Lung microvascular endothelial cell (primary cell): ENCODE results near the gene CHRNB2. TPM values are rescaled to one million over a fixed set of nuclear protein-coding genes. Genes with fewer than 3 reads are reported as not detected.

ENCODE experiments used
- DNase-seq, 2 donors: peaks; one replicate each; pipeline versions ENCODE4 v3.0.0 to v3.0.0-alpha.2; 2010; ENCODE audit warnings: low read depth in 2 of 2
- total RNA-seq: library from RNA; depleted of rRNA; stranded (reverse); fragments of >200 nt; gene quantifications from 2 replicates; pipeline ENCODE4 v1.2.1, GENCODE V29; 2014

Gene CHRNB2
- total RNA-seq, 1 donor from 2014 or later = under 0.01 TPM

DNA sequence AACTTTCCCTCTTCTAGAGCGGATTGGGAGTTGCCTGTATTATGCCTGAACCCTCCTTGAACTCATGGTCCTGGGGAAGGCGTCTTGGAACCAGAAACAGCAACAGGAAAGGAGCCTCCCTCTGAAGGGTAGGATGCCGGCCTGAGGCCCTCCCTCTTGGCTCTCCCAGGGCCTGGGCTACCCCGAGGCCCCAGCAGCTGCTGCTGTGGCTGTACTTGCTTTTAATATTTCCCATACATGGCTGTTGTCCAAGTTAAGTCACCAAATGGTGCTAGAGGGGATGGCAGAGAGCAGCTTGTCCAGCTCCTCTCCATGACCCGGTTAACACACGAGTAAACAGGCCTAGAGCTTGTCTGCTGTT, 10.5 kb downstream of the CHRNB2 start:
- DNase-seq = peak in 1 of 2 donors; percentile 31

DNA sequence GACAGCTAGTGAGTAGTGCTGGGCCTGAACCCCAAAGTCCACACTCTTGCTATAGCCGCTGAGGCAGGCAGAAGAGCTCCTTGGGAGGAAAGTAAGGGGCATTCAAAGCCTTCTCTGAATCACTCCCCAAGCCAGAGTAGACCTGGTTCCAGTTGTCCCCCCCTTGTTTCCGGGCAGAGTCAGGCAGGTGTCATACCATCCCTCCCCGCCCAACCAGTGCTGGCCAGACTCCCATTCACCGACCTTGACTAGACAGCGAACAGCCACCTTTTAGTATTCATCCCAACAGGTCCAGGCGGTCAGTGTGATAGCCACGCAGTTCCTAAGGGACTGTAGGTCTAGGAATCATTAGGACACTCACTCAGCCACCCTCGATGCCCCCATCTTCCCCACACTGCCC, 11.8 kb downstream of the CHRNB2 start:
- no peak for DNase-seq

DNA sequence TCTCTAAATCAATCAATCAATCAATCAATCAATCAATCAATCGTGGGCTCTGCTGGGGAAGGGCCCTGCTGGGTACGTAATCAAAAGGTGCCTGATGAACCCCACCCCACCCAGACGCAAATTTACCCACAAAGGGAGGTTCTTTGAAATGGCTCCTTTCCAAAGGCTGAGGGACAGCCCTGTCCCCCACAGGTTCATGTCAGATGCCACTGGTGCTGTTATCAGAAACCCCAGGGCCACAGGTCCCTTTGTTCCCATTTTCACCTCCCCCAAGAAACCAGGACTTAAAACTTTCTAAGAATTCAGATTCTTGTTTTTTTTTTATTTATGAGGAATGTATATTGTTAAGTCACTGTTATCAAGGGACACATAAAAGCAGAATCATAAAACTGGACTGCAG, 14.2 kb downstream of the CHRNB2 start:
- DNase-seq = no peak

DNA sequence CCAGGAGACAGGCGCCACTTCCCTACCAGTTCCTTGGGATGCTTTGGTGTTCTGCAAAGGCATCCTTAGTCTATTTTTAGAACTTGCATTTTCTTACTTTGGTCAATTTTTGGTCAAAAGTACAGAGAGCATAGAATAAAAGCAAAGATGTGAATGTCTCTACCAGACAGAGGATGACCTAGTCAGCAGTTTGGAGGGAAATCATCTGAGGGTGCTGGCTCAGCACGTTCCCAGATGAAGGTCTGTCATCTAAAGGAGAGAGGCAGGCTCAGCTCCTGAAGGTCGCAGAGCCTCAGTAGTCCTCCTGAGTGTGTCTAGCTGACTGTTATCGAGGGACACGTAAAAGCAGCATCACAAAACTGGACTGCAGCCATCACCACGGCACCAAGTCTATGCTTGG, 15.3 kb downstream of the CHRNB2 start:
- no peak for DNase-seq

DNA sequence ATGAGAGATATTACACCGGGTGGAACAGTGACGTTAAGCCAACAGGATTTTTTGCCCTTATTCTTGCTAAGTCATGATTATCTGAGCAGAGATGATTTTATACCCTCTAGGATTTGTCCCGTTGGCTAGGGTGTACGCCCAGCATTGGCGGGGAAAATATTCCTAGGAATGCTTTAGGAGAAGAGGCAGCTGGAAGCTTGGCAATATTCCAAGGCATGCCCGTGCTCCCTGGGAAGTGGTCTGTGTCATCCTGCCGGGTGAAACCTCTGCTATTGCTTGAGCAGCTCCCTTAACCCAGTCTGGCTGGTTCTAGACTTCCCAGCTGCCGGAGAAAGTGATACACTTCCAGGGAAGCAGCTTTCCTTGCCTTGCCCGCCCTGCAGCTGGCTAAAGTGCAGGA, 16.2 kb downstream of the CHRNB2 start:
- DNase-seq = peak; percentile 16 to 80

DNA sequence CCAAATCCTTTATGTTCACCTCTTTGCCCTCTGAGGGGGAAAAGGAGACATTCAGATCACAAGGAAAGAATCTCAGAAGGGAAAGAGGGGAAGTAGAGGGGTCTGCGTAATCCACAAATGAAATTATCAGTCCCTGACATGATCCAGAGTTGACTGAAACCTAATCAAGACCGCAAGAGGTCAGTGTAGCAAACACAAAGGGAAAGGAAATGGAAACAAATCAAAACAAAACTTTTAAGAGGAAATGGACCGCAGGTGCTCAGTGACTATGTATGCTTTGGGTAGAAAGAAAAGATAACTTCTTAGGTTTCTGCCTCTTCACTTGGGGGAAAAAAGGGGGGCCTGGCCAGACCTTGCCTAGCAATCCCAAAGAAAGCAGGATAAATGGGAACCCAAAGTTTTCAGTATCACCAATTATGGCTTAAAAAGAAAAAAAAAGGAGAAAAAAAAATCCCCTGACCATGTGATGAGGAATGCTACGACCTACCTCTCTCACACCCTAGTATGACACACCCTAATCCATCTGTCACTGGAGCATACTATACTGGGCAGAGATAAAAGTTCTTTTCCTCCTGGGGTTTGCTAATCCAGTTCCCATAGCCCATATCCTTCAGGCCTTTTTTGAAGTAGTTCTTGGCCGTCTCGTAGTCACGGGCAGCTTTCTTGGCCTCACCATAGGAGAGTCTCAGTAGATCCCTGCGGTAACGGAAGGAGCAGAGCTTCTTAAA, 16.9 kb downstream of the CHRNB2 start:
- DNase-seq = peak; percentile 68 to 72

DNA sequence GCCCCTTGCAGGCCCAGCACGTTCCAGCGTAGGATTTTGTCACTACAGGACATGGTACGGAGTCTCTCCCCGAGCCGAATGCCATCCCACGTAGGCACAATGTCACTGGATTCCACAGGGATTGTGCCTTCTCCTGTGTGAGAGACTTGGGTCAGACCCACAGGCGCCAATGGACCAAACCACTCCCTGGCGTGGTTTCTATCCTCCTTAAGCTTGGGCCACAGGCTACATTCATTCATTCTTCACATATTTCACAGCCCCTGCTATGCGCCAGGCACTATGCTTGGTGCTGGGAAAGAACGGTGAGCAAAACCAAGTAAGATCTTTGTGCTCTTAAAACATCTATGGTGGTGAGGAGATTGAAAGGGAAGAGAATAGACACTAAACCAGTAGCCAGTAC, 18.7 kb downstream of the CHRNB2 start:
- DNase-seq = no peak

DNA sequence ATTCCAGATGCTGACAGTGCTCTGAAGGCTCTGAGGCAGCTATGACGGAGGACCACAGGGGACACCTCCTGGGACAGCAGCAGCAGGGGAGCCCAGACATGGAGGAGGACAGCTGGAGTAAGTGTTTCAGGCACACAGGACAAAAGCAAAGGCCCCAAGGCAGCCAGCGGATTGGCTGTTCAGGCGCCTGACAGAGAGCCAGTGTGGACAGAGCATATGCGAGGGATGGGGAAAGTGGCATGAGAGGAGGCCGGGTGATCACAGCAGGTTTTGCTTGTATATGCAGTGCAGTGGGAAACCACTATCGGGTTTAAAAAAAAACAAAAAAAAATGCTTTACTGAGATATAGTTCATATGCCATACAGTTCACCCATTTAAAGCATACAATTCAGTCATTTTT, 19.1 kb downstream of the CHRNB2 start:
- no peak for DNase-seq

DNA sequence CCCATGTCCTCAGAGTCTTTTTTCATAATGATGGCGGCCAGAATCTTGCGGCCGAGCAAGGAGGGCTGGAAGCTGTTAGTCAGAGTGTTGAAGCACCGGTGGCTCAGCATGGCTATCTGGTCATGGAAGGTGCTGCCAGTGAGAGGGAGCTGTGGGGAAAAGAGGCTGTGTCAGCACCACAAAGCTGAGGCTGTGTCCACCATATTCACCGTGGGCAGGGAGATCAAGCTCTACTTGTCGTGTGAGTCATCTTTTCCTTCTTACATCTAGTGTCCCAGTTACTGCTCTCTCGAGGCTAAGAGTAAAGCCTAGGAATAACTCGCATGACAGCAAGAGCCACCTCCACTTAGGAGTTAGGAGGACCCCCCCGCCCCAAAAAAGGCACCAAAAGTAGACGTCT, 22.2 kb downstream of the CHRNB2 start:
- peak in 1 of 2 donors; percentile 33 for DNase-seq

DNA sequence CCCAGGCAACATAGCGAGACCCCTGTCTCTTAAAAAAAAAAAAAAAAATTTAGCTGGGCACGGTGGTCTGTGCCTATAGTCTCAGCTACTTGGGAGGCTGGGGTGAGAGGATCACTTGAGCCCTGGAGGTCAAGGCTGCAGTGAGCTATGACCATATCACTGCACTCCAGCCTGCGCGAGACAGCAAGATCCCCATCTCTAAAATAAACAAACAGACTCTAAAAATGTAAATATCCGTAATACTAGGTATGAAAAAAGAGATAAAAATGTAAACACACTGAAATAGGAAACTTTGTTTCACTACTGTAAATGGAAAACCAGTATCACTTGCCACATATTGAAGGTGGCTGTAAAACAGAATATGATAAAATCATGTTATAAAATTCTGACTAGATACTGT, 23.2 kb downstream of the CHRNB2 start:
- DNase-seq = no peak

DNA sequence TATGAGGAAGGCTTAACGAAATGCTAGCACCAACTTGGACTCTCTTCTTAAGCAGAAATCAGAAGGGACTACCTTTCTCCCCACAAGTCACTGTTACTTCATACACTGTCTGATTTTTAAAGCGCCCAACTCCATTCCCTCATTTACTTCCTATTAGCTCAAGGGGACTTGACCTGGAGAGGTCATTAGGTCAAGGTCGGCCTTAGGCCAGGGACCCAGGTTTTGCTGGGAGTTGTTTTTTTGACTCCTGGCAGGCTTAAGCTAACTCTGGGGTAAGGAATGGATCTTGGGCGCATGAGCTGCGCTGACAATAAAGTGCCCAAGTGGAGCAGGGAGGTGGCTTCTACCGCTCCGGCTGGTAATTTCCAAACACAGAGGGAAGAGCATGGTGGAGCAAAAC, 23.6 kb downstream of the CHRNB2 start:
- DNase-seq = no peak

DNA sequence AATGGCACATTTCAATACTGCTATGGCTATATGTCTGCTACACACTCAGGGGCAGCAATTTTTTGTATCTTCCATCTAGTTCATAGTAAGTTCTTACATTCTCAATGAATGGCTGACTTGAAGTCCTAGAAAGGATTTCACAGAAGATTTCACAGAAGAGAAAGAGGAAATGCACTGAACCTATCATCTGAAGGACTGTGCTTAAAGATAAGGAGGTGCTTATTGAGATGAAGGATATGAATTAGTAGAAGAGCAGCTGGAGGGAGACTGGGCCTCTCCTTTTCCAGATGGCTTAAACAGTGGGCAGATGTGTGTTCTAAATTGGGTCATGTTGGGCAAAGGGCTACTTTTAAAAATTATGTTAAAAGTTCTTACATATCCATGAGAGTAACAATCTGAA, 25.8 kb downstream of the CHRNB2 start:
- DNase-seq = no peak

DNA sequence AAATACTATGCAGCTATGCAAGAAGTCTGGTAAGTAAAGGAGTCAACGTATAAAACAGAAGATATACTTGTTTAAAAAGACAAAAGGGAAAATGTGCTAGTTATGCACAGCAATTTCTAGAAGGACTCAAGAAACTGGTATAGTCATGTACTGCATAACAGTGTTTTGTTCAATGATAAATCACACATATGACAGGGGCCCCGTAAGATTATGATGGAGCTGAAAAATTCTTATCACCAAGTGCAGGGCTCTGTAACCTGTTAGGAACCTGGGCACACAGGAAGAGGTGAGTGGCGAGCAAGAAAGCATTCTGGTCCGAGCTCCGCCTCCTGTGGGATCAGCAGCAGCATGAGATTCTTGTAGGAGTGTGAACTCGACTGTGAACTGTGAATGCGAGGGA, 27.2 kb downstream of the CHRNB2 start:
- no peak for DNase-seq

DNA sequence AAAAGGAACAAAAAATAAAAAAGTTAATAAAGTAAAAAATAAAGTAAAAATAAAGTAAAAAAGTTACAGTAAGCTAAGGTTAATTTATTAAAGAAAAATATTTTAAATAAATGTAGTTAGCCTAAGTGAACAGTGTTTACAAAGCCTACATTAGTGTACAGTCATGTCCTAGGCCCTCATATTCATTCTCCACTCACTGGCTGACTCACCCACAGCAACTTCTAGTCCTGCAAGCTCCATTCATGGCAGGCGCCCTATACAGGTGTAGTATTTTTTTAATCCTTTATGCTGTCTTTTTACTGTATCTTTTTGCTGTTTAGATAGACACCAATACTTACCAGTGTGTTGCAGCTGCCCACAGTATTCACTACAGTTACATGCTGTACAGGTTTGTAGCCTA, 28.0 kb downstream of the CHRNB2 start:
- peak in 1 of 2 donors; percentile 39 for DNase-seq

DNA sequence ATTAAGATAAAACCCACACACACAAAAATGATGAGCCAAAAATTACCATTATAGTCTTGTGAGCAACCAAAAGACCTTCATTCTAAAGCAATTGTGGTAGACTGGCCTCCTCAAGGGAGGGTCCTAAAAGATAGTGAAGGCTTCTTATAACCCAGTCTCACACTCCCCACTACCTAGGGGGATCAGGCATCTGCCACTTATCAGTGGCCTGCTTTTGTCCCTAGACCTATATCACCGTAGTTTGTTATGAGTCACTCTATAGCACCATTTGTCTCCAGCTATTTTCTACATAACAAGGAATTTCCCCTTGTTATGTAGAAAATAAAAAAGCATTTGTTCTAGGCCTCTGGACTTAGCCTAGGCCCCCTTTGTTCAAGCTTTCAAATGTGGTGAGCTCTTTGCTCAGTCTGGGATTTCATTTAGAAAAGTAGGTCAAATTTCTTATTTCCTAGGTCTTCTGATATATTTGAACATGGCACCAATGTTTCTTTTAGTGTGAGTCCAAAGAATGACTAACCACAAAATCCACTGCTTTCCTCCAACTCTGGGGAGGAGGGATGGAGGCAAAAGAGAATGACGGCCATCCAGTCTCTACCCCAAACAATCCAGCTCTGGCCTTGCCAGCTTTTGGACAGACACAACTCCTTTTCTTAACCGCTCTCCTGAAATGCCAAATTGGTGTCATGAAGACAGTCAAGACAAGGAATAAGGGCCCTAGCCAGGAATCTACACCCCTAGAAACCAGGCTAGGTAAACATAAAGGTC, 31.5 kb downstream of the CHRNB2 start:
- peak in 1 of 2 donors; percentile 28 for DNase-seq

DNA sequence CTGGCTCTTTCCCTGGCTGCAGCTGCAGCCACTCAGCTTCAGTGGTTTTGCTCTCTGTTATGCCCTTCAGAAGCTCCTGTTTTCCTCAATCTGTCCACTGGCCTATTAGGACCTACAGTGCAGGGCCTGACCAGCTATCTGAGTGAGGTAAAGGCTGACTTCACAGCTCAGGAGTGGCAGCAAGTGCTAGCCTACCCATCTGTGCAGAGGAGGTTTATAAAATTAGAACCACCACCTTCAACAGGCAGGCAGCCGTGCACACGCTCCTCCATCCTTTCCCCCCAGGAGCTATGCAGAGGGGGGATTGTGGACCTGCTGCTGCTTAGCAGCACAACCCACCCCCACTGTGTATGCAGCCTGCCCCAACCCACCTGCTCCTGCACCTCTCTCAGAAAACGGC, 32.1 kb downstream of the CHRNB2 start:
- DNase-seq = no peak

DNA sequence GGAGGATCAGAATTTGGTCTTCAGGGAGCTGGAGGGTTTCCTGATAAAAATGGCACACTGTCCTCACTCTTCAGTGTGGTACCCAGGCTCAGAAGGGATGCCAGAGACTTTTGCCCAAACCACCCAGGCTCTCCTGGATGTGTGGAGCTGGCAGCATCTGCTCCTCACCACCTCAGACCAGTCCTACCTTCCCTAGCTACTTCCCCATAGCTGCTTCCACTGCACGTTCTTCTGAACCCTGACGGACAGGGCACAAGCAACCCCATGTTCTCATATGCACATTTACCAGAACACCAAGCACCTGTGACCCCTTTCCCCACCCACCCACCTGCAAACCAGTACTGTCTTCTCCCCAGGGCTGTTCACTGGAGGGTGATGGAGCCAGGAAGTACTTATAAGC, 35.7 kb downstream of the CHRNB2 start:
- DNase-seq = no peak

DNA sequence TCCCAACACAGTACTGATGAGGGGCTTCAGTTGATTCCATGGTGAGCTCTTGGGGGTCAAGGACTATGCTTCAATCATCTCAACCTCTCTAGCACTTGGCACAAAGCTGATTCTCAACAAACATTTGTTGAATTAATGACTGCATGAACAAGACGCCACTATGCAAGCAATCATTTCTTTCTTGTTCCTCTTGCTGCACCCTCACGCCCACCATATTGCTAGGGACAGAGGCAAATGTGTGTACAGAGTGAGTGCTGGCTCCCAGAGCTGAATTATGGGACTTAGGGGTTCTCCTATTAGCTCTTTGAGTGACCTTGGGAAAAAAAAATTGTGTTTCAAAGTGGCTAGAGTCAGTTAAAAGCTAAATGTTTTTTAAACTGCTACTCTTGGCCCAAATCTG, 38.0 kb downstream of the CHRNB2 start:
- DNase-seq = no peak

DNA sequence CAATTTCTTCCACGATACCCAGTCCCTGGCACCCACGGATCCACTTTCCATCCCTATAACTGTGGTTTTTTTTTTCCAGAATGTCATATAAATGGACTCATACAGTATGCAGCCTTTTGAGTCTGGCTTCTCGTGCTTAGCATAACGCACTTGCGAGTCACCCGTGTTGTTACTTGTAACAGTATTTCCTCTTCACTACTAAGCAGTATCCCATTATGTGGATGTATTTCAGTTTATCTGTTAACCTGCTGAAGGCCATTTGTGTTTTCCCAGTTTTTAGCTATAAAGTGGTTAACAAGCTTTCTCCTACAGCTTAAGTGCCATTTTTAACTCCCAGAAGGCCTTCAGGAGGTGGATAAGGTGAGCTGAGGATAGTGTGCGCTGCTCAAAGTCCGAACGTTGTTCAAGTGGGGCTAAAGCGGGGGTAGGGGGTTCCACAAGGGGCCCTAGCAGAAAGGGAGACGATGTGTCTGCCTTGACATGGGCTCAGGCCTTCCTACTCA, 39.6 kb downstream of the CHRNB2 start:
- DNase-seq = peak; percentile 42 to 57

DNA sequence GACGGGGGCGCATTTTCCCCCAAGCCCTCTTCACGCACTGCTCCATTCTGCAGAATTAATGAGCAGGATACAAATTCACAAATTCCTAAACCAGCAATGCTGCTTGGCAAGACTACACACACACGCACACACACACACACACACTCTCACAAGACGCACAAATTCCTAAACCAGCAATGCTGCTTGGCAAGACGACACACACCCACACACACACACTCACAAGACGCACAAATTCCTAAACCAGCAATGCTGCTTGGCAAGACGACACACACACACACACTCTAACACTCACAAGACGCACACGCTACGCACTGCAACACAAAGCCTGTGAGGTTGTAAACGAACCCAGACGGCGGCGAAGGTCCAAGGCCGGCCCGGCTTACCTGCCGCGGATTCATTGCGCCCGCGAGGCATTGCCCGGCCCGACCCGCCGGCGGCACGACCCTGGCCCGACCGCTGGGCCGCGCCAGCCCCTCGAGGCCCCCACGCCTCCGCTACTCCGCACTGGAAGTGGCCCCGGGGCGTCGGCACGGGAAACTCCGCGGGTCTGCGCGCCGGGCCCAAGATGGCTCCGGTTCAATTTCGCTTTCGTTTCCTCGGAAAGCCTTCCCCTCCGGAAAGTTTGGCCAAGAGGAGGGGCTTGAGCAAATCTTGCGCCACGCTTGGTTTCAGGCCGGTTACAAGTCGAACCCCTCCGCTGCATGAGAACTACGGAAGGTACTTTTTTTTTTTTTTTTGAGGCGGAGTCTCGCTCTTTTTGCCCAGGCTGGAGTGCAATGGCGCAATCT, 40.2 kb downstream of the CHRNB2 start, which contains the start of gene ADAR:
ADAR (minus strand) TSS at position 578 of the 788 bp plus-strand sequence; CDS start at position 398, 180 bp downstream.
- DNase-seq = peak; percentile 98

DNA sequence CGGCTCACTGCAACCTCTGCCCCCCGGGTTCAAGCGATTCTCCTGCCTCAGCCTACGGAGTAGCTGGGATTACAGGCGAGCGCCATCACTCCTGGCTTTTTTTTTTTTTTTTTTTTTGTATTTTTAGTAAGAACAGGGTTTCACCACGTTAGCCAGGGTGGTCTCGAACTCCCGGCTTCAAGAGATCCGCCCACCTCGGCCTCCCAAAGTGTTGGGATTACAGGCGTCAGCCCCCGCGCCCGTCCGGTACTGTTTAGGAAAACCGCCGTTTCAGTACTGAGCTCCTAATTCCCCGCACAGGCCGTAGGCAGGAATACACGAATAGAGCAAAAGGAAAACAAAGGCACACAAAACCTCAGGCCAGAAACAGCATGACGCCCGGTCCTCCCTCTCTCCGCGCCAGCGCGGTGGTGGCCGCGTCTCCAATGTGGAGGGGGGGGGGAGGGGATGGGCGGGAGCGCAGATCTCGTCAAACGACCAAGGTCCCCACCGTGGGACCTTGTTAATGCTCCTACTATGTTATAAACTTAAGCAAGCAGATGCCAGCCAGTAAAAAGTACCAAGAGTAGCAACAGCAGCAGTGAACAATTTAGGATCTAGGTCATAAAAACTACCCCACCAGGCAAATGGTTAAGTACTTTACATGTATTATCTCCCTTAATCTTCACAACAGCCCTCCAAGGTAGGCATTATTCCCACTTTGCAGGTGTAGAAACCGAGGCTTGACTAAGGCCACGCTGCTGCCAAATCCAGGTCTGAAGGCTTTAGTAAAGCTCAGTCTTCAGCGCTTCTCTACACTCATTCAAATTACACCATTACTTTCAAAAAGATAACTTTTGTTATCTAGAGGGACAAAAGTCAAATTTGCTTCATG, 41.1 kb downstream of the CHRNB2 start:
- peak; percentile 67 to 82 for DNase-seq
